GM21737 (cell line): Measurements from ENCODE around the gene SCN1A.
"Not testable (repeated sequence)": the region's sequence is repeated elsewhere in the genome, so short reads cannot be mapped to it uniquely, and the experiment has no call there.

Source experiments
- ATAC-seq: cut with Tn5 transposase; IDR thresholded peaks from one replicate; pipeline ENCODE4 v1.9.1; 2021; ENCODE audit warnings: mild to moderate bottlenecking, moderate library complexity; ENCODE audit not compliant: unreplicated experiment

The SCN1A gene

GRCh38 chr2:166127217-166128155 lies at the start of gene SCN1A:
Gene SCN1A (minus strand): TSS chr2:166128020. CDS start chr2:166073621, 54,399 bp downstream.
- ATAC-seq, result no peak

- ATAC-seq, result no peak
Observed at GRCh38 chr2:166173263-166173662, 45.4 kb upstream of the SCN1A start.

DNA sequence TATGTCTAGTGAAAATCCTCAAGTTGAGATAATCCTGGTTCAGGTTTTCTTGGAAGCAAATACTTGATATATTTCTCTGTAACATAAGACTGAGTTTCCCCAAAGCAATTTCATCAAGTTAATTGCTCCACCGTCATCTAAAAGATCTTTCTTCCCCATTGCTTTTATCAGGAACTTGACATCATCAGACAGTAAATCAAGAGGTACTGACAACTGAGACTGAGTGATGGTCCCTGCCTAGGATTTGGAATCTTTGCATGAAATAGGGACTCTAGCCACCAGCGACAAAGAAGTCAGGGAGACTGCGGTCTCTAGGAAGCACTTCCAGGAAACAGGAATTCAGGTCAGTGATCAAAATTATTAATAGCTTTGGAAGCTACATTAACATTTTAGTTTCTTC lies 43.4 kb upstream of the SCN1A start:
- ATAC-seq, result no peak

GRCh38 chr2:166170356-166170755 lies 42.5 kb upstream of the SCN1A start:
- ATAC-seq, result peak; percentile 64

DNA sequence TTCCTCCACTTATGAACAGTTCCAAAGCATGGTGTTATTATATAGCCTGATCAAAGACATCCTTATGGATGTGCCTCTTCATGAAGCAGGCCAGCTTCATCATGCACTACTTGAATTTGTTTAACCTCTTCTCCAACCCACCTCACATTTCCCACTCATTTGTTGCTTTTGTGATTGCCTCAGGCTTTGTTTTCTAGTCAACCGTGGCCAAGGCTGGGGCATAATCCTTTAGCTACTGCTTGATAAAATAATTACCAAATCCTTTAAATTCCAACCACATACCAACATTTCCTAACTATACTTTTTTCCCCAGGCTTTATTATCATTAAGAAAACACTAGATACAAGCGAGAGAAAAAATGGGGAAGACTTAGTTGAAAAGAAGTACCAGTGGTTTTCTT lies 39.6 kb upstream of the SCN1A start:
- no peak for ATAC-seq

DNA sequence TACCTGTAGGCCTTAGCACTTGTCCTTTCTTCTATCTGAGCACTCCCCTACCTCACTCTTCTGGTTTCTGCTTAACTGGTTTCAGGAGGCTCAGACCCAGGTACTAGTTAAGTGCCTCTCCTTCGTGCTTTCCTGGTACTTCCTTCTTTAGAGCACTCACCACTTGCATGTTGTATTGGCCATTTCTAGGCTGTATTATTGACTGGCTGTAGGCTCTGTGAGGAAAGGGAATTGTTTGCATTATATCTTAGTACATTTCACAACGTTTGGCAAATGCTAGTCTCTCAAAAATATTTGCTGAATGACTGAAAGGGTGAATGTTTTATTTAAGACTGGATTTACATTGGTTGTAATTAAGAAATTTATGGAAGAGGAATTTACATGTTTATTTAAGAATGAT lies 36.0 kb upstream of the SCN1A start:
- ATAC-seq, result no peak

- ATAC-seq, result no peak
Observed at GRCh38 chr2:166158546-166158945, 30.7 kb upstream of the SCN1A start.

DNA sequence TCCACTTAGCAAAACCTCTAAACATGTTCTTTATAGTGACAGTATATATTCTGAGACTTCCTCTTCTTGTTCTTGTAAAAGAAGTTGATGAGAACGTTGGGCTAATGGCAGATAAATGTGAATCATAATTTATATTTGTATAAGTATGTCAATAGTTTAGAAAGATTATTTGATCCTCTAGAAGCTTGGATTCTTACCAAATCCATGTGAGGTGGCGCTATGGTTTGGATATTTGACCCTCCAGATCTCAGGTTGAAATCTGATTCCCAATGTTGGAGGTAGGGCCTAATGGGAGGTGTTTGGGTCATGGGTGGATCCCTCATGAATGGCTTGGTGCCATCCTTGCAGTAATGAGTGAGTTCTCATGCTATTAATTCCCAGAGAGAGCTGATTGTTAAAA lies 29.8 kb upstream of the SCN1A start:
- no peak for ATAC-seq

DNA sequence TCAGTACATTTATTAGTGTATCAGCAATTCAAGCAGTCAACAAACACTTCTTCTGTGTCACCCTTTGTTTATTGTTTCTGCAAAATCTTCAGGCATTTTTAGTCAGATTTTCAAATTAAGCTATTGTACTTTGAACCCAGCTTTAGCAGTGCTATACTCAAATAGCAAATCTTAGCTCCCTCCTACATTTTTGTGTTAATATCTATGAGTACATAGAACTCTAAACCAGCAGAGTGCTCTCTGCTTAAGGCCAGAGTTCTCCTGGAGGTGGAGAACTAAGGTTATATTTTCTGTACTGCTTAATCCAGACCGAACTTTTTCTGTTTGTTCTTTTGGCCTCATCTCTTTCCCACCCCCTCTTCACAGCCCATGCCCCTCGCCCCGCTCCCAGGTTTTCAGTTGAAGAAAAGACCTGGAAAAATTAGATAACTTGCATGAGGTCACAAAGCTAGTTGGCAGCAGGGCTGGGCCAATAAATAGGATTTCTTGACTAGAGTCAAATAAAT lies 29.2 kb upstream of the SCN1A start:
- no peak for ATAC-seq

DNA sequence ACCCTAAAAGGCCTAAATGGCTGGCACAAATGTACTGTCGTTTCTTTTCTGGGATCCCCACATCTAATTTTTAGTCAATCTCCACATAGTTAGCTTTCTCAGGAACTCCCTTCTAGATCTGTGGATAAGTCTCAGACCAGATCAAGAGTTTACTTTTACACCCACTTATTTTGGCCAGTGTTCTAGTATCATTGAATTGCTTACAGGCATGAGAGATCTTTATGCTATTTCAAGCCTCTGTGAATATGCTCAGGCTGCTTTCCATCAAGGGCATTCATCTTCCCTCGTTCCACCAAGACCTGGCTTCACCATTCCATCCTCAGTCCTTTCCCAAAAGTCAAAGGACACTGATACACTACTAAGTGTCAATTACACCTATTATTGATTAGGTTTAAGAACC lies 27.8 kb upstream of the SCN1A start:
- no peak for ATAC-seq

DNA sequence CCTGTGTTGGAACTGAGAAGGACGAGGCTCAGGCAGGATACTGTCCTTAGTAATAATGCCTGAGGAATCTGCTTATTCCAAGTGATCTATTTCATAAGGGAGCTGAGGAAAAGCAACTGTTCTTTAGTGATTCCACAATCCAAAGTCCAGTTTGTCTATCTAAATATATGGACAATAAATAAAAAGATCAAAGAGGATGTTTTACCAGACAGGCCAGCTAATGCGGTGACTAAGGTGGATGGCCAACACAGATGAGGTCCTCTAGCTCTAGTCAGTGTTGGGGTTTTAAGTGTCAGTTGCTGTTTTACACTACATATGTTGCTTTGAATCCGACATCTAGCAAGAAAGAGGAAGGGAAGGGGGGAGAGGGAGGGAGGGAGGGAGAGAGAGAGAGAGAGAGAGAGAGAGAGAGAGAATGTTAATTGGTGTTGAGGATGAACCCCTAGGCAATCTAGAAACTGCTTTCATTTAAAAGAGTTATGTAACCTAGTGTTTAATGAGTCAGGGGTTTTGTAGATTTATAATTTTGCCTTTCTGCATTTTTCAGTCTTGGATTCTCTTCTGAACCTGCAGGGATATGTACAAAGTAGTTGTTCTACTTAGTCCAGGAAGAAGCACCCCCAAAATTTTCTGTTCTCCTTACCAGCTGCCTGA lies 27.0 kb upstream of the SCN1A start:
- no peak for ATAC-seq

DNA sequence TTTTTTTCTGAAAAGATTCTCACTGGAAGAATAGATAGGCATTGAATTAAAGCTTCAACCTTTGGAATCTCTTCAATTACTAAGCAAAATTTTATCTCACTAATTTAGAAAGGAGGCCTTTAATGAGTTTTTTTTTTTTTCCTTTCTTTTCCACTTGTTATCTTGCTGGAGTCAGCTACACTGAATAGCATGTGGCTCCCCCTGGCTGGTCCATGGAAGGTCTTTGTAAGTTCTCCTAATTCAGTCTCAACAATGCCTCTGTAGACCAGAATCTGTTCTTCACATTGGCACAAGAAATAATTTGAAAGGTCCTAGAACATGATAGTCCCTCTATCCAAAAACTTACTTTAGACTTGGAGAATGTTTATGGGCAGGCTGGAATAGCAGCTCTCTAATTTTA lies 24.2 kb upstream of the SCN1A start:
- no peak for ATAC-seq

- no peak for ATAC-seq
Observed at GRCh38 chr2:166148500-166149400, 20.9 kb upstream of the SCN1A start.

- ATAC-seq, result no peak
Observed at GRCh38 chr2:166147883-166148282, 20.1 kb upstream of the SCN1A start.

DNA sequence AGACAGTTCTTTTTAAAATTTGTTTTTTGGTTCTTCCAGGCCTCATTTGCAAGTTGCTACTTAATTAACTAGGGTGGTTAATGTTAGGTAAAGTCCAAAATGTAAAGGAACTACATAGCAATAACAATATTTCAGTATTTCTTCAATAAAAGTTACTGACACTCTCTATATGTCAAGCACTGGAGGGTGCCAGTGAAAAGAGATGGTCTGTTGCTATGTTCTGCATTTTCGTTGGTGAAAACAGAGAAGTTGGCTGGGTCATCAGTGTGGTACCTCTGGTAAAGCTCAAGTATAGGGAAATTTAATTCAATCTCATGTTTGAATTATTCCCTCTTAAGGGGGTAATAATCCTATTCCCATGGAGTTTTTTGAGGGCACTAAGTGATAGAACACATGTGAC lies 16.3 kb upstream of the SCN1A start:
- no peak for ATAC-seq

GRCh38 chr2:166140932-166141331 lies 13.1 kb upstream of the SCN1A start:
- no peak for ATAC-seq

GRCh38 chr2:166140475-166140874 lies 12.7 kb upstream of the SCN1A start:
- ATAC-seq, result no peak

DNA sequence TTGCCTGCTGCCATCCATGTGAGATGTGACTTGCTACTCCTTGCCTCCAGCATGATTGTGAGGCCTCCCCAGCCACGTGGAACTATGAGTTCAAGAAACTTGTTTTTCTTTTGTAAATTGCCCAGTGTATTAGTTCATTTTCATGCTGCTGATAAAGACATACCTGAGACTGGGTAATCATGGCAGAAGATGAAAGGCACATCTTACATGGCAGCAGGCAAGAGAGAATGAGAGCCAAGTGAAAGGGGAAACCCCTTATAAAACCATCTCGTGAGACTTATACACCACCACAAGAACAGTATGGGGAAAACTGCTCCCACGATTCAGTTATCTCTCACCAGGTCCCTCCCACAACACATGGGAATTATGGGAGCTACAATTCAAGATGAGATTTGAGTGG lies 11.7 kb upstream of the SCN1A start:
- ATAC-seq, result not testable (repeated sequence)

GRCh38 chr2:166138667-166139066 lies 10.8 kb upstream of the SCN1A start:
- ATAC-seq, result no peak

- no peak for ATAC-seq
Observed at GRCh38 chr2:166138144-166138543, 10.3 kb upstream of the SCN1A start.

DNA sequence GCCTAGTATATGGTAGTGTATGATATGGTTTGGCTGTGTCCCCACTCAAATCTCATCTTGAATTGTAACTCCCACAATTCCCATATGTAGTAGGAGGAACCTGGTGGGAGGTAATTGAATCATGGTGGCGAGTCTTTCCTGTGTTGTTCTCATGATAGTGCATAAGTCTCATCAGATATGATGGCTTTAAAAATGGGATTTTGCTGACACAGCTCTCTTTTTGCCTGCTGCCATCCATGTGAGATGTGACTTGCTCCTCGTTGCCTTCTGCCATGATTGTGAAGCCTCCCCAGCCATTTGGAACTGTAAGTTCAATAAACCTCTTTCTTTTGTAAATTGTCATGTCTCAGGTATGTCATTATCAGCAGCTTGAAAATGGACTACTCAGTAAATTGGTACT lies 9.5 kb upstream of the SCN1A start:
- no peak for ATAC-seq
